HepG2 (cell line): ENCODE data around the gene CYB5B. TPM values are rescaled to one million over a fixed set of nuclear protein-coding genes. Genes with fewer than 3 reads are reported as not detected.

Experiments used
- ATAC-seq: fragments of 200-7000 bp; cut with Tn5 transposase; 3 replicates; pipeline ENCODE4 v1.9.1; 2020; ENCODE audit warnings: mild to moderate bottlenecking, moderate library complexity
- BruUV-seq: library from RNA; stranded (reverse); fragments of 400-500 nt; replicated peaks from 2 replicates; lab custom pipeline; 2021; lab: Mats Ljungman, UMichigan
- CTCF ChIA-PET: fragments of 300-600 bp; formaldehyde crosslinking; extraction: SDS; loops from one replicate; lab custom pipeline; 2021; ENCODE audit warnings: low total read pairs, inconsistent platforms, low intra/inter-chr PET ratio; lab: Yijun Ruan, JAX
- POLR2A ChIA-PET: fragments of 350-600 bp; sonication (Branson Sonifier 250); formaldehyde crosslinking; loops from one replicate; lab custom pipeline; 2020; ENCODE audit warnings: antibody characterized with exemption, inconsistent platforms; lab: Yijun Ruan, JAX
- DNase-seq: peaks from one replicate; pipeline ENCODE4 v3.0.0-alpha.2; 2015; ENCODE audit warnings: low spot score
- FAIRE-seq: peaks from 3 replicates; lab custom pipeline; 2011; peaks lifted over from hg19 to GRCh38; lab: Jason Lieb, UNC
- H2AFZ ChIP-seq: one replicate; pipeline ENCODE4 v1.6.1; 2011; ENCODE audit warnings: low read length, inconsistent platforms
- H3K27ac ChIP-seq: fragments of 300-600 bp; 3 replicates; pipeline ENCODE4 v1.8.0; 2011; ENCODE audit warnings: mixed run types, mild to moderate bottlenecking, mixed read lengths, low read length, inconsistent platforms; ENCODE audit not compliant: insufficient read depth; ENCODE audit errors: extremely low read length
- H3K27me3 ChIP-seq, 2 experiments: fragments of 200-600 bp in 1 of 2; 2 replicates in 1 of 2; 3 replicates in 1 of 2; pipeline versions ENCODE4 v1.6.0 to v1.8.0; 2011; ENCODE audit warnings: low read length in 2 of 2, mild to moderate bottlenecking in 2 of 2, moderate library complexity in 2 of 2, inconsistent platforms in 1 of 2; ENCODE audit not compliant: insufficient read depth in 2 of 2, control insufficient read depth in 1 of 2
- H3K36me3 ChIP-seq, 2 experiments: fragments of 200-600 bp in 1 of 2; replicated peaks in 1 of 2; 2 replicates in 1 of 2; 3 replicates in 1 of 2; pipeline versions ENCODE4 v1.5.1 to v1.8.0; 2011; ENCODE audit warnings: low read length in 2 of 2, inconsistent platforms in 1 of 2; ENCODE audit not compliant: insufficient read depth in 2 of 2, control insufficient read depth in 1 of 2
- H3K4me1 ChIP-seq: 2 replicates; pipeline ENCODE4 v1.5.1; 2012; ENCODE audit warnings: low read length, inconsistent platforms; ENCODE audit not compliant: insufficient read depth
- H3K4me2 ChIP-seq: 2 replicates; pipeline ENCODE4 v1.6.0; 2011; ENCODE audit warnings: low read depth, low read length, inconsistent platforms
- H3K4me3 ChIP-seq, 3 experiments: fragments of 200-600 bp in 1 of 3; sonication (generic), shearing (Covaris generic) in 1 of 3; replicated peaks in 1 of 3; 2 replicates each; pipeline ENCODE4 v1.5.1; 2011 to 2016; ENCODE audit warnings: low read length in 3 of 3, inconsistent platforms in 2 of 3, low read depth in 2 of 3, mild to moderate bottlenecking in 2 of 3, control low read depth in 1 of 3, mixed read lengths in 1 of 3; ENCODE audit not compliant: insufficient read depth in 1 of 3
- H3K79me2 ChIP-seq: one replicate; pipeline ENCODE4 v1.6.1; 2011; ENCODE audit warnings: low read length, inconsistent platforms; ENCODE audit not compliant: insufficient read depth
- H3K9ac ChIP-seq: 2 replicates; pipeline ENCODE4 v1.6.0; 2011; ENCODE audit warnings: mild to moderate bottlenecking, low read depth, low read length, inconsistent platforms; ENCODE audit not compliant: insufficient read depth
- H3K9me3 ChIP-seq: 2 replicates; pipeline ENCODE4 v1.5.1; 2012; ENCODE audit warnings: mild to moderate bottlenecking, low read length
- H4K20me1 ChIP-seq: 2 replicates; pipeline ENCODE4 v1.6.0; 2011; ENCODE audit warnings: inconsistent platforms, mild to moderate bottlenecking, low read length, moderate library complexity; ENCODE audit not compliant: insufficient read depth
- ARID5B ChIP-seq: IDR thresholded peaks from 2 replicates; pipeline ENCODE4 v1.4.0; 2020; ENCODE audit warnings: mild to moderate bottlenecking, missing genetic modification reagents
- ATRX ChIP-seq: sonication (generic); formaldehyde crosslinking; IDR thresholded peaks from 2 replicates; pipeline ENCODE4 v1.4.0; 2020; ENCODE audit warnings: missing genetic modification reagents, borderline replicate concordance
- DNMT3B ChIP-seq: conservative IDR thresholded peaks from 2 replicates; pipeline ENCODE4 v1.6.1; 2016; ENCODE audit warnings: missing biosample characterization, control low read depth
- EP300 ChIP-seq, 3 experiments: sonication (generic) in 1 of 3; formaldehyde crosslinking in 1 of 3; IDR thresholded peaks; 2 replicates each; pipeline versions ENCODE4 v1.5.1 to v1.6.1; 2011 to 2020; ENCODE audit warnings: low read depth in 2 of 3, low read length in 2 of 3, borderline replicate concordance in 1 of 3, improper control_type of control experiment in 1 of 3, mild to moderate bottlenecking in 1 of 3, missing genetic modification reagents in 1 of 3, moderate library complexity in 1 of 3
- NAIF1 ChIP-seq: sonication (generic); formaldehyde crosslinking; IDR thresholded peaks from 2 replicates; pipeline ENCODE4 v1.5.0; 2020; ENCODE audit warnings: mild to moderate bottlenecking, missing genetic modification reagents, borderline replicate concordance
- PCBP1 ChIP-seq: fragments of 200-400 bp; formaldehyde crosslinking; IDR thresholded peaks from 2 replicates; pipeline ENCODE4 v1.6.1; 2017; ENCODE audit warnings: mild to moderate bottlenecking, low read depth, low read length, borderline replicate concordance
- PCBP2 ChIP-seq: fragments of 200-400 bp; formaldehyde crosslinking; optimal IDR thresholded peaks from 2 replicates; pipeline ENCODE3; 2018; ENCODE audit warnings: low read length, low read depth; ENCODE audit not compliant: poor library complexity, severe bottlenecking
- PITX1 ChIP-seq: sonication (generic); formaldehyde crosslinking; IDR thresholded peaks from 2 replicates; pipeline ENCODE4 v1.5.1; 2020; ENCODE audit warnings: mild to moderate bottlenecking, missing genetic modification reagents
- POLR2AphosphoS5 ChIP-seq: IDR thresholded peaks from 2 replicates; pipeline ENCODE4 v1.6.1; 2012; ENCODE audit warnings: low read depth, low read length
- RFX1 ChIP-seq: fragments of 450-650 bp; IDR thresholded peaks from 2 replicates; pipeline ENCODE4 v1.6.1; 2017
- ZNF251 ChIP-seq: sonication (generic); formaldehyde crosslinking; IDR thresholded peaks from 2 replicates; pipeline ENCODE4 v1.9.0; 2021; ENCODE audit warnings: mild to moderate bottlenecking, missing genetic modification reagents
- ZNF501 ChIP-seq: sonication (generic); formaldehyde crosslinking; IDR thresholded peaks from 2 replicates; pipeline ENCODE4 v1.5.1; 2020; ENCODE audit warnings: mild to moderate bottlenecking, moderate library complexity, missing genetic modification reagents
- WGBS: methylation state at CpG from one replicate; pipeline ENCODE4 v1.1.6; 2017; ENCODE audit warnings: low lambda C conversion rate; 5-methylcytosine and 5-hydroxymethylcytosine counted together
- in situ Hi-C: cut with HindIII; loops from 2 replicates; pipeline ENCODE4 v1.10.0; 2017; ENCODE audit warnings: low pct_unique_long_range_greater_than_20kb; ENCODE audit not compliant: extremely low pct_ligation_motif_present
- intact Hi-C: fragments of 100-400 bp; cut with micrococcal nuclease; formaldehyde crosslinking; loops from one replicate; pipeline ENCODE4 v1.10.0; 2022; ENCODE audit not compliant: unreplicated experiment
- polyA plus RNA-seq, 8 experiments: library from polyadenylated mRNA; depleted of rRNA in 3 of 8; stranded (reverse) in 7 of 8; unstranded in 1 of 8; fragments of >200 nt; fragmentation: Illumina TruSeq in 4 of 8; extraction: Trizol in 4 of 8; gene quantifications; 2 replicates each; pipeline versions ENCODE4 v1.2.1 to v1.2.3, GENCODE V29; 2011 to 2016; ENCODE audit warnings: low read depth in 4 of 8, missing spikeins in 1 of 8, mixed read lengths in 1 of 8; ENCODE audit not compliant: insufficient read depth in 1 of 8
- total RNA-seq, 5 experiments: library from RNA; depleted of rRNA; stranded (reverse); fragments of >200 nt; fragmentation: Illumina TruSeq; extraction: Trizol; gene quantifications; 2 replicates each; pipeline ENCODE4 v1.2.3, GENCODE V29; 2016; ENCODE audit warnings: low read depth in 1 of 5

CYB5B gene
- total and polyA plus RNA-seq, 2 of the 13 experiments (the other 11 are each of a cell fraction or from before 2014, with no cell fraction given): 234 to 432 TPM

GRCh38 chr16:69503244-69503643 is 78.8 kb downstream of the CYB5B start:
- intact Hi-C loops: no loop called here
- no peaks in the 10 kb centered on the region for H4K20me1 ChIP-seq

GRCh38 chr16:69508033-69508755 is 83.8 kb downstream of the CYB5B start:
- no TSS peak for BruUV-seq
- ATAC-seq (no peak), FAIRE-seq (no peak), DNase-seq (no peak)
- Histone ChIP-seq H3K4me2 (no peak overlapping the region), H3K9ac (no peak overlapping the region), H3K9me3 (no peaks in the 10 kb centered on the region), H4K20me1 (no peaks in the 10 kb centered on the region), H3K36me3 (no peaks in the 10 kb centered on the region), H3K4me3 (no peak overlapping the region), H3K79me2 (no peaks in the 10 kb centered on the region), H3K27me3 (no peaks in the 10 kb centered on the region), H3K27ac (no peak overlapping the region), H2AFZ (no peak overlapping the region), H3K4me1 (peaks cover 9% of the 10 kb centered on the region)
- ChIA-PET POLR2A (no interaction called here), CTCF (no interaction called here)
- WGBS: 94% methylated on average over 4 of the region's 4 CpGs
- intact Hi-C loops (no loop called here), in situ Hi-C loops (no loop called here)
- TF ChIP-seq DNMT3B (CRISPR knock-in tag) (no peak), POLR2AphosphoS5 (no peak), NAIF1 (CRISPR knock-in tag) (no peak), ZNF251 (CRISPR knock-in tag) (no peak), PCBP1 (no peak), ATRX (CRISPR knock-in tag) (no peak), ARID5B (CRISPR knock-in tag) (no peak), PITX1 (no peak), PCBP2 (no peak)

More at GRCh38 chr16:69503244-69503643, 78.8 kb downstream of the CYB5B start:
- H3K36me3 ChIP-seq: no peaks in the 10 kb centered on the region
- H3K27ac ChIP-seq: no peak overlapping the region
- ATAC-seq (no peak), FAIRE-seq (no peak), DNase-seq (peak; percentile 34)
- no peaks in the 10 kb centered on the region for H3K9me3 ChIP-seq
- H3K27me3 ChIP-seq: no peaks in the 10 kb centered on the region
- no peak overlapping the region for H2AFZ ChIP-seq
- ChIA-PET CTCF (no interaction called here), POLR2A (no interaction called here)
- H3K4me3 ChIP-seq: no peak overlapping the region
- WGBS: 89% methylated on average over 4 of the region's 4 CpGs
- TF ChIP-seq RFX1 (no peak), EP300 (IDR thresholded peaks at IDR 0.05; ENCODE audit: low read depth in 2 of 2, low read length in 2 of 2) (no peak), EP300 (CRISPR knock-in tag; IDR thresholded peaks at IDR 0.05; ENCODE audit: borderline replicate concordance) (no peak), ZNF501 (CRISPR knock-in tag) (0 out of 2 replicates have a peak, but pooled peaks have one; percentile 8)
- H3K9ac ChIP-seq: no peak overlapping the region
- no peaks in the 10 kb centered on the region for H3K79me2 ChIP-seq
- in situ Hi-C loops: no loop called here
- BruUV-seq: no TSS peak
- H3K4me2 ChIP-seq: no peak overlapping the region
- peaks cover 45% of the 10 kb centered on the region for H3K4me1 ChIP-seq
